ENCODE results near the gene TMEM11. TPM values are rescaled to one million over a fixed set of nuclear protein-coding genes. Genes with fewer than 3 reads are reported as not detected.

TMEM11 gene
- total and polyA plus RNA-seq, 2 of the 8 experiments (the other 6 are each of a cell fraction or from before 2014, with no cell fraction given): 33.3 to 90.4 TPM

- TF ChIP-seq, protein P1, sequence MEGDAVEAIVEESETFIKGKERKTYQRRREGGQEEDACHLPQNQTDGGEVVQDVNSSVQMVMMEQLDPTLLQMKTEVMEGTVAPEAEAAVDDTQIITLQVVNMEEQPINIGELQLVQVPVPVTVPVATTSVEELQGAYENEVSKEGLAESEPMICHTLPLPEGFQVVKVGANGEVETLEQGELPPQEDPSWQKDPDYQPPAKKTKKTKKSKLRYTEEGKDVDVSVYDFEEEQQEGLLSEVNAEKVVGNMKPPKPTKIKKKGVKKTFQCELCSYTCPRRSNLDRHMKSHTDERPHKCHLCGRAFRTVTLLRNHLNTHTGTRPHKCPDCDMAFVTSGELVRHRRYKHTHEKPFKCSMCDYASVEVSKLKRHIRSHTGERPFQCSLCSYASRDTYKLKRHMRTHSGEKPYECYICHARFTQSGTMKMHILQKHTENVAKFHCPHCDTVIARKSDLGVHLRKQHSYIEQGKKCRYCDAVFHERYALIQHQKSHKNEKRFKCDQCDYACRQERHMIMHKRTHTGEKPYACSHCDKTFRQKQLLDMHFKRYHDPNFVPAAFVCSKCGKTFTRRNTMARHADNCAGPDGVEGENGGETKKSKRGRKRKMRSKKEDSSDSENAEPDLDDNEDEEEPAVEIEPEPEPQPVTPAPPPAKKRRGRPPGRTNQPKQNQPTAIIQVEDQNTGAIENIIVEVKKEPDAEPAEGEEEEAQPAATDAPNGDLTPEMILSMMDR (IDR thresholded peaks at IDR 0.05; ENCODE audit: control extremely low read depth in 1 of 3, insufficient read depth in 1 of 3, low read depth in 1 of 3, low read length in 3 of 3): peak; percentile 31 to 63 (median 38)
- TF ChIP-seq JUND (IDR thresholded peaks at IDR 0.05; ENCODE audit: low read length) (no peak), FOSL1 (IDR thresholded peaks at IDR 0.05; ENCODE audit: insufficient read depth, low read depth, low read length) (no peak), EZH2 (IDR thresholded peaks at IDR 0.05; ENCODE audit: low read depth, low read length, severe bottlenecking) (no peak), TBP (IDR thresholded peaks at IDR 0.05; ENCODE audit: low read depth, low read length) (no peak), SIRT6 (IDR thresholded peaks at IDR 0.05; ENCODE audit: low read length) (no peak), HDAC2 (IDR thresholded peaks at IDR 0.05; ENCODE audit: borderline replicate concordance in 1 of 2, low read depth in 2 of 2, low read length in 2 of 2) (no peak)
Measured at GRCh38 chr17:21239680-21240368, 25.9 kb upstream of the TMEM11 start (continued).

All from H1 (cell line).